HepG2 (cell line): ENCODE measurements around the gene METAP1.

Experiments
- BRCA1 ChIP-seq: sonication (generic); formaldehyde crosslinking; IDR thresholded peaks from 2 replicates; pipeline ENCODE4 v1.4.0; 2020; ENCODE audit warnings: missing genetic modification reagents
- XRCC5 ChIP-seq: fragments of 200-400 bp; formaldehyde crosslinking; optimal IDR thresholded peaks from 2 replicates; pipeline ENCODE3; 2017; ENCODE audit warnings: mild to moderate bottlenecking, low read length
- ZBTB33 ChIP-seq: sonication (generic); formaldehyde crosslinking; IDR thresholded peaks from 2 replicates; pipeline ENCODE4 v1.4.0; 2020; ENCODE audit warnings: missing genetic modification reagents

GRCh38 chr4:99076292-99076976 is 80.9 kb downstream of the METAP1 start:
- TF ChIP-seq XRCC5 (no peak), ZBTB33 (CRISPR knock-in tag) (no peak), BRCA1 (CRISPR knock-in tag) (no peak)
